Keratinocyte (primary cell): Measurements from ENCODE around the gene TREH. TPM values are rescaled to one million over a fixed set of nuclear protein-coding genes. Genes with fewer than 3 reads are reported as not detected.

Experiments used
- DNase-seq: peaks from one replicate; pipeline ENCODE4 v3.0.0-alpha.2; 2011; ENCODE audit warnings: low read depth, missing footprints, low spot score
- FAIRE-seq: peaks from 2 replicates; lab custom pipeline; 2011; peaks lifted over from hg19 to GRCh38; lab: Jason Lieb, UNC
- H2AFZ ChIP-seq: 2 replicates; pipeline ENCODE4 v1.6.0; 2012; ENCODE audit warnings: low read length, control low read depth, inconsistent platforms; ENCODE audit not compliant: control insufficient read depth
- H3K27ac ChIP-seq: 2 replicates; pipeline ENCODE4 v1.5.1; 2011; ENCODE audit warnings: low read length; ENCODE audit not compliant: control insufficient read depth, insufficient read depth
- H3K27me3 ChIP-seq: 3 replicates; pipeline ENCODE4 v1.6.0; 2011; ENCODE audit warnings: low read length; ENCODE audit not compliant: control insufficient read depth, insufficient read depth; ENCODE audit errors: extremely low read depth
- H3K36me3 ChIP-seq, 2 experiments: 2 replicates in 1 of 2; 3 replicates in 1 of 2; pipeline ENCODE4 v1.5.1; 2011; ENCODE audit warnings: low read length in 2 of 2, mild to moderate bottlenecking in 1 of 2; ENCODE audit not compliant: control insufficient read depth in 2 of 2, insufficient read depth in 2 of 2; ENCODE audit errors: extremely low read depth in 1 of 2
- H3K4me1 ChIP-seq: 3 replicates; pipeline ENCODE4 v1.5.1; 2011; ENCODE audit warnings: low read length; ENCODE audit not compliant: control insufficient read depth, insufficient read depth; ENCODE audit errors: extremely low read depth
- H3K4me2 ChIP-seq: 3 replicates; pipeline ENCODE4 v1.6.0; 2011; ENCODE audit warnings: low read depth, low read length; ENCODE audit not compliant: control insufficient read depth, insufficient read depth; ENCODE audit errors: extremely low read depth
- H3K4me3 ChIP-seq, 3 experiments: fragments of 200-600 bp in 1 of 3; sonication (generic) in 1 of 3; 2 replicates in 2 of 3; 3 replicates in 1 of 3; pipeline ENCODE4 v1.5.1; 2011 to 2016; ENCODE audit warnings: low read length in 3 of 3, mild to moderate bottlenecking in 3 of 3, control low read depth in 2 of 3, inconsistent platforms in 1 of 3, low read depth in 1 of 3, mixed read lengths in 1 of 3, mixed run types in 1 of 3, moderate library complexity in 1 of 3; ENCODE audit not compliant: control insufficient read depth in 2 of 3, insufficient read depth in 2 of 3; ENCODE audit errors: extremely low read depth in 1 of 3
- H3K79me2 ChIP-seq: 2 replicates; pipeline ENCODE4 v1.6.0; 2012; ENCODE audit warnings: low read length; ENCODE audit not compliant: control insufficient read depth, insufficient read depth
- H3K9ac ChIP-seq: 3 replicates; pipeline ENCODE4 v1.6.0; 2011; ENCODE audit warnings: low read length; ENCODE audit not compliant: control insufficient read depth, insufficient read depth; ENCODE audit errors: extremely low read depth
- H3K9me1 ChIP-seq: 3 replicates; pipeline ENCODE4 v1.6.0; 2011; ENCODE audit warnings: low read length; ENCODE audit not compliant: control insufficient read depth, insufficient read depth; ENCODE audit errors: extremely low read depth
- H3K9me3 ChIP-seq: 2 replicates; pipeline ENCODE4 v1.5.1; 2012; ENCODE audit warnings: low read depth, low read length; ENCODE audit not compliant: control insufficient read depth
- H4K20me1 ChIP-seq: 3 replicates; pipeline ENCODE4 v1.6.0; 2011; ENCODE audit warnings: low read length; ENCODE audit not compliant: control insufficient read depth, insufficient read depth; ENCODE audit errors: extremely low read depth
- EZH2 ChIP-seq: IDR thresholded peaks from one replicate; pipeline ENCODE4 v1.6.1; 2012; ENCODE audit warnings: inconsistent platforms, mild to moderate bottlenecking, low read length, moderate library complexity
- dilution Hi-C: fragments of 300-500 bp; cut with MboI; formaldehyde crosslinking; loops from one replicate; pipeline ENCODE4 v1.7.0; 2020; ENCODE audit warnings: low sequenced_read_pairs; ENCODE audit not compliant: extremely low pct_ligation_motif_present
- polyA plus RNA-seq, 5 experiments: library from polyadenylated mRNA; depleted of rRNA in 3 of 5; stranded (reverse) in 3 of 5; stranded (forward) in 1 of 5; unstranded in 1 of 5; fragments of >200 nt; gene quantifications; 1 replicate in 1 of 5; 2 replicates in 3 of 5; 3 replicates in 1 of 5; pipeline versions ENCODE4 v1.2.1 to v1.2.3, GENCODE V29; 2011 to 2012; ENCODE audit warnings: missing spikeins in 2 of 5, low read depth in 1 of 5, low replicate concordance in 1 of 5
- TF ChIP-seq, protein P1 (sequence below), 3 experiments: IDR thresholded peaks in 1 of 3; conservative IDR thresholded peaks in 1 of 3; optimal IDR thresholded peaks in 1 of 3; 2 replicates in 2 of 3; 3 replicates in 1 of 3; pipeline versions ENCODE3 to v1.5.1; 2011; ENCODE audit warnings: low read length in 3 of 3, mild to moderate bottlenecking in 3 of 3, moderate library complexity in 2 of 3, control low read depth in 1 of 3, inconsistent platforms in 1 of 3; ENCODE audit not compliant: insufficient read depth in 2 of 3; ENCODE audit errors: extremely low read depth in 1 of 3

TREH gene
- polyA plus RNA-seq, 1 donor (not counting 4 experiments of a cell fraction or from before 2014, with no cell fraction given) = not detected

- no peak for TF ChIP-seq EZH2
- TF ChIP-seq, protein P1, sequence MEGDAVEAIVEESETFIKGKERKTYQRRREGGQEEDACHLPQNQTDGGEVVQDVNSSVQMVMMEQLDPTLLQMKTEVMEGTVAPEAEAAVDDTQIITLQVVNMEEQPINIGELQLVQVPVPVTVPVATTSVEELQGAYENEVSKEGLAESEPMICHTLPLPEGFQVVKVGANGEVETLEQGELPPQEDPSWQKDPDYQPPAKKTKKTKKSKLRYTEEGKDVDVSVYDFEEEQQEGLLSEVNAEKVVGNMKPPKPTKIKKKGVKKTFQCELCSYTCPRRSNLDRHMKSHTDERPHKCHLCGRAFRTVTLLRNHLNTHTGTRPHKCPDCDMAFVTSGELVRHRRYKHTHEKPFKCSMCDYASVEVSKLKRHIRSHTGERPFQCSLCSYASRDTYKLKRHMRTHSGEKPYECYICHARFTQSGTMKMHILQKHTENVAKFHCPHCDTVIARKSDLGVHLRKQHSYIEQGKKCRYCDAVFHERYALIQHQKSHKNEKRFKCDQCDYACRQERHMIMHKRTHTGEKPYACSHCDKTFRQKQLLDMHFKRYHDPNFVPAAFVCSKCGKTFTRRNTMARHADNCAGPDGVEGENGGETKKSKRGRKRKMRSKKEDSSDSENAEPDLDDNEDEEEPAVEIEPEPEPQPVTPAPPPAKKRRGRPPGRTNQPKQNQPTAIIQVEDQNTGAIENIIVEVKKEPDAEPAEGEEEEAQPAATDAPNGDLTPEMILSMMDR (optimal IDR thresholded peaks at IDR 0.05 in 1 of 3, IDR thresholded peaks at IDR 0.05 in 1 of 3, conservative IDR thresholded peaks at IDR 0.05 in 1 of 3; ENCODE audit: extremely low read depth in 1 of 3, insufficient read depth in 2 of 3, low read length in 3 of 3) = no peak
- H3K27me3 ChIP-seq = no peaks in the 10 kb centered on the region
- H3K79me2 ChIP-seq = no peaks in the 10 kb centered on the region
- dilution Hi-C loops = no loop called here
- no peaks in the 10 kb centered on the region for H3K36me3 ChIP-seq
- peaks cover 34% of the 10 kb centered on the region for H3K4me1 ChIP-seq
- no peak overlapping the region for H3K4me3 ChIP-seq
- H4K20me1 ChIP-seq = no peaks in the 10 kb centered on the region
- H3K9ac ChIP-seq = no peak overlapping the region
- H3K27ac ChIP-seq = no peak overlapping the region
- H3K4me2 ChIP-seq = no peak overlapping the region
- no peak overlapping the region for H2AFZ ChIP-seq
- no peaks in the 10 kb centered on the region for H3K9me3 ChIP-seq
- DNase-seq (no peak), FAIRE-seq (no peak)
- no peaks in the 10 kb centered on the region for H3K9me1 ChIP-seq
These were observed 14.7 kb upstream of the TREH start for GRCh38 chr11:118694185-118694584.

GRCh38 chr11:118691926-118692830 is 12.7 kb upstream of the TREH start:
- no peaks in the 10 kb centered on the region for H3K27me3 ChIP-seq
- FAIRE-seq = peak; percentile 98

More at GRCh38 chr11:118691926-118692830, 12.7 kb upstream of the TREH start:
- Histone ChIP-seq H2AFZ (peak overlapping the region; percentile 88), H3K36me3 (no peaks in the 10 kb centered on the region), H3K4me2 (peak overlapping the region; percentile 70), H3K4me3 (peak overlapping the region in 2 of 3 experiments; percentile 39 to 41), H3K4me1 (peaks cover 34% of the 10 kb centered on the region), H3K27ac (peak overlapping the region; percentile 91), H3K9ac (peak overlapping the region; percentile 77), H3K9me3 (no peaks in the 10 kb centered on the region), H3K79me2 (no peaks in the 10 kb centered on the region), H4K20me1 (no peaks in the 10 kb centered on the region), H3K9me1 (no peaks in the 10 kb centered on the region)
- no peak for TF ChIP-seq EZH2
- TF ChIP-seq, protein P1 (optimal IDR thresholded peaks at IDR 0.05 in 1 of 3, IDR thresholded peaks at IDR 0.05 in 1 of 3, conservative IDR thresholded peaks at IDR 0.05 in 1 of 3; ENCODE audit: extremely low read depth in 1 of 3, insufficient read depth in 2 of 3, low read length in 3 of 3) = no peak
- DNase-seq = peak; percentile 88
- dilution Hi-C loops = no loop called here
